GM19438 (cell line): ENCODE measurements around the gene TLE5.
"Not testable (repeated sequence)": the region's sequence is repeated elsewhere in the genome, so short reads cannot be mapped to it uniquely, and the experiment has no call there.

Source experiments
- ATAC-seq: cut with Tn5 transposase; IDR thresholded peaks from one replicate; pipeline ENCODE4 v1.9.1; 2021; ENCODE audit warnings: low read depth; ENCODE audit not compliant: unreplicated experiment

TLE5 gene

DNA sequence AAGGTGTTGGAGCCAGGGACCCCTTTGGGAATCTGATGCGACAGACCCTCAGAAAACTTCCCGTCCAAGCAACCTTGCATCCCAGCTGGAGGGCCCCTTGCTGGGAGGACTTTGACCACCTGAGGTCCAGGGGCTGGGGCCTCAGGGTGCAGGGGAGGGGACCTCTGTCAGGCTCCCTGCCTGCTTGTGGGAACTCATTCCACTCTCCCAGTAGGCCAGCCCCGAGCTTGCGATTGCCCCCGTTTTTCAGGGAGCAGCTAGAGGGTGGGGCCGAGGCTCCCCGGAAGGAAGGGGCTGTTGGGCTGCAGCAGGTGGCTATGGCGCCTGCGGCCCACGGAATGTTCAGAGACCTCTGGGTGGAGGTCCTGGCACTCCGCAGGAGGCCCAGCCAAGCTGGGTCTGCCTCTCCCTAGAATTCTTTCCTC, 34.6 kb upstream of the TLE5 start:
- no peak for ATAC-seq

DNA sequence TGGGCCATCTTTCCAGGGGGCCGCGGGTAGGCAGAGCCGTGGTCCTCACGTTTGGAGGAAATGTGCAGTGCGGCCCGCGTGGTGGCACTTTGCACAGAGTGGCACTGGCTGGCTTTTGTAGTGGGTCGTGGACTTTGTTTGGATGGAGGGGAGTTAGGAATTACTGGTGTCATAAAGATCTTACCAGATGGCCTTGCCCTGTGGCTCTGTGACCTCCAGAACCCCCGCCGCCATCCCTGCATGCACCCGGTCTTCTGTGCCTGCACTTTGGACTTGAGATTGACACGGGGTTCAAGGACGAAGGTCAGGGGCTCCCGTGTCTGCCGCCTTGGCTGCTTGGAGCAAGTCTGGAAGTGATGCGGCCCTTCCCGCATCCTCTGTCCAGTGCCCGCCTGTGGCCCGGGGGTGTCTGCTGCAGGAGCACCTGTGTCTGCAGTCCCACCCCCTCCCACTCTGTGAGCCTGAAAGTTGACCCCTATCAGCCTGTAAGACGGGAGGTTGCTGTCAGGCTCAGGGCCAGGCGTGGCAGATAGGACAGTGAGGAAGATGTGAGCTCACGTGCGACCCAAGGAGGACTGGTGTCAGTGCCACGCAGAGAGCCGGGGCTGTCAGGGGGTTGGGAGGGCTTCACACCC, 34.1 kb upstream of the TLE5 start:
- ATAC-seq = no peak

DNA sequence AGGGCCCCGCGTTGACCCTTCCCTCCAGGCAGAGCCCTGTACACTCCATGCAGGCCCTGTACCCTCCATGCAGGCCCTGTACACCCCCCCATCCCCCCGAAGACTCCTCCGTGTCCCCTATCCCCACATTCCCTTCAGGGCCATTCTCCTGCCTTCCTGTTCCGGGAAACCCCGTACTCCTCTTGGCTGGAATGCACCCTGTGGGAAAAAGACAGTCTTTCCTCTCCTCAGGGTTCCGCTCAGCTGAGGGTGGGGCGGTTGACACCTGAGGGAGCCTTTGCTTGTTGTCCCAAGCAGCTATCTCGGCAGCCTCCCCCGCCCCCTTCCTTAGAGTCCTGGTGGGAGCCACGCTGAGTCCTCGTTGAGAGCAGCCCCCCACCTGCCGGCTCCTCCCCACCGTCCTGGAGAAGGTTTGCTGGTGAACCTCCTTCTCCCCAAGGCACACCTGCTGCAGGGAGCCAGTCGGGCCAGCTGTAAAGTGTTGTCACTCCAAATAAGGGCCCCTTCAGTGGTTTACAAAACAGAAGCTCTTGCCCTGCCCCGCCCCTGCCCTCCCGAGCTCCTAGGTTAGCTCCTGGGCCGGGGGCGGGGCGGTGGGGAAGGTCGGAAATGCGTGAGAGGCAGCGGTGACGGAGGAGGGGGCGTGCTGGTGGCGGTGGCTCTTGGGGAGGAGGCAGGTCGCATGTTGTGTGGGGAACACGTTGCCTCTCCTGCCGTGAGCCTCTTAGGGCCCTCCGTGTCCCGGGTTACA, 33.3 kb upstream of the TLE5 start:
- ATAC-seq = no peak

DNA sequence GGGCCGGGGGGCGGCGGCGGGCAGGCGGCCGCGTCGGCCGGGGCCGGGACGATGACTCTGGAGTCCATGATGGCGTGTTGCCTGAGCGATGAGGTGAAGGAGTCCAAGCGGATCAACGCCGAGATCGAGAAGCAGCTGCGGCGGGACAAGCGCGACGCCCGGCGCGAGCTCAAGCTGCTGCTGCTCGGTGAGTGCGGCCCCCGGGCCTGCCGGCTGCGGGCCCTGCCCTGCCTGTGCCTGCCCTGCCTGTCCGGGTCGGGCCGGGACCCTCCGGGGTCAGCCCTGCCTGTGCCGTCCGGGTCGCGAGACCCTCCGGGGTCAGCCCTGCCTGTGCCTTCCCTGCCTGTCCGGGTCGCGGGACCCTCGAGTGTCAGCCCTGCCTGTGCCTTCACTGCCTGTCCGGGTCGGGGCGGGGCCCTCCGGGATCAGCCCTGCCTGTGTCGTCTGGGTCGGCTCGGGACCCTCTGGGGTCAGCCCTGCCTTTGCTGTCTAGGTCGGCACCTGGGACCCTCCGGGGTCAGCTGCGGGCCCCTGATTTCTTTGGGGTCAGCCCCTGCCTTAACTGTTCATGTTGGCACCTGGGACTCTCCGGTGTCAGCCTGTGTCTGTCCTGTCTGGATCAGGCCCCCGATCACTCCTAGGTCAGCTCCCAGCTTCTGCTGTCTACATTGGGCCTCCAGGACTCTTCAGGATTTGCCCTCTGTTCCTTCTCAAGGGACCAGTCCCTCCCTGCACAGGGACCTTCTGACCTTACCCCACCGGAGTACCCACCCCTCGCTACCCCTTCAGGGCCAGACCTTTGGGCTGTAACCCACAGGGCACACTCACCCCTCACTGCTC, 32.5 kb upstream of the TLE5 start:
- ATAC-seq = no peak

DNA sequence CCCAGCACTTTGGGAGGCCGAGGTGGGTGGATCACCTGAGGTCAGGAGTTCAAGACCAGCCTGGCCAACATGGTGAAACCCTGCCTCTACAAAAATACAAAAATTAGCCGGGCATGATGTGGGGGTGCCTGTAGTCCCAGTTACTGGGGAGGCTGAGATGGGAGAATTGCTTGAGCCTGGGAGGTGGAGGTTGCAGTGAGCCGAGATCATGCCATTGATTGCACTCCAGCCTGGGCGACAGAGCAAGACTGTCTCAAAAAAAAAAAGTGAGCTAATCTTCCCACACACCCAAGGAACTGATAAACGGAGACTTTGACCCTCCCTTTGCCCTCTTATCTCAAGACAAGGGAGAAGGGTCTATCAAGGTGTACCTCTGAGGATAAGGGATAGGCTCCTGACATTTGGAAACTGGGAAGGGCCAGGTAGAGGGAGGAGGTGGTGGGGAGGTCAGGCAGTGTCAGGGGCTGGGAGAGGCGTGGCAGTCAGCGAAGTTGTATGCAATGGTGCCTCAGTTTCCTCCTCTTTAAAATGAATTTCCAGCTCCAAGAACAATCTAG, 27.1 kb upstream of the TLE5 start:
- not testable (repeated sequence) for ATAC-seq

DNA sequence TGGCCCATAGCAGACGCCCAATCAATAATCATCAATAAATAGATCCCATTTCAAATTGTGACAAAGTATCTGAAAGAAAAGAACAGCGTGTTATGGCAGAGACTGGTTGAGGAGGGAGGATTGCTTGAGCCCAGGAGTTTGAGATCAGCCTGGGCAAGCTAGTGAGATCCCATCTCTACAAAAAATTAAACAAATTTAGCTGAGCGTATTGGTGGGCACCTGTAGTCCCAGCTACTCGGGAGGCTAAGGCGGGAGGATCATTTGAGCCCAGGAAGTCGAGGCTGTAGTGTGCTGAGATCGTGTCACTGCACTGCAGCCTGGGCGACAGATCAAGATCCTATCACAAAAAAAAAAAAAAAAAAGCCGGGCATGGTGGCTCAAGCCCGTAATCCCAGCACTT, 25.5 kb upstream of the TLE5 start:
- ATAC-seq = no peak

DNA sequence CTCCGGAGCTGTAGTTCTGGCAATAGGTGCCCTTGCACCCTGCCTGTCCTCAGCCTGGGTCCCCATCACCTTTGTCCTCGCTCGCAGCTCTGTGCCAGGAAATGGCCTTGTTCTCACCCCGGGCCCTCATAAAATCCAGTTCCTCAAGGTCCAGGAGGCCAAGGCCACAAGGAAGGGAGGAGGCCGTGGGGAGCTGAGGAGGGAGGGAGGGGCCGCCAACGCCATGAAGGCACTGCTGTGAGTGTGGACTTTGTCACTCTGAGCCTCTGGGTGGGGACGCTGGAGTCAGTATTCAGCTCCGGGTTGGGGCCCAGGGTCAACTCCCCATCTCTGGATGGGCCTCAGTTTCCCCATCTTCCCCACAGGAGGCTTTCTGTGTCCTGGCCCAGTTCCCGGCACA, 22.6 kb upstream of the TLE5 start:
- no peak for ATAC-seq

DNA sequence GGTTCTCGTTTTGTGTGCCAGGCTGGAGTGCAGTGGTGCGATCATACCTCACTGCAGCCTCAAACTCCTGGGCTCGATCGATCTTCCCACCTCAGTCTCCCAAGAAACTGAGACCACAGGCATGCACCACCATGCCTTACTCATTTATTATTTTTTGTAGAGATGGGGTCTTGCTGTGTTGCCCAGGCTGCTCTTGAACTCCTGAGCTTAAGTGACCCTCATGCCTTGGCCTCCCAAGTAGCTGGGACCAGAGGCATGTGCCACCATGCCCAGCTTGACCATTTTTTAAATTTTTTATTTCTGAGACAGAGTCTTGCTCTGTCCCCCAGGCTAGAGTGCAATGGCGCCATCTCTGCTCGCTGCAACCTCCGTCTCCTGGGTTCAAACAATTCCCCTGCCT, 21.7 kb upstream of the TLE5 start:
- ATAC-seq = no peak

DNA sequence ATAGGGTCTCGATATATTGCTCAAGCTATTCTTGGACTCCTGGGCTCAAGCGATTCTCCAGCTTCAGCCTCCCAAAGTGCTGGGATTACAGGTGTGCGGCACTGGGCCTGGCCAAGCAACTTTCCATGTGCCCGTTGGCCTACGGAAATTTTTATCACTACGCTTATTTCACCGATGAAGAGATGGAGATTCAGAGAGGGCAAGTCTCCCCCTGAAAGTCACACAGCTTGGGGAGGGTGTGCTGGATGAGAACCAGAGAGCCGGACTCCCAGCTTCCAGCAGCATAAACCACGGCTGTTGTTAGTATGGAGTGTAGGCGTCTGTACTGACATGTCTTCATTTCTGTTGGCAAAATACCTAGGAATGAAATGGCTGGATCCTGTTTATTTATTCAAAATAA, 20.0 kb upstream of the TLE5 start:
- ATAC-seq = no peak

DNA sequence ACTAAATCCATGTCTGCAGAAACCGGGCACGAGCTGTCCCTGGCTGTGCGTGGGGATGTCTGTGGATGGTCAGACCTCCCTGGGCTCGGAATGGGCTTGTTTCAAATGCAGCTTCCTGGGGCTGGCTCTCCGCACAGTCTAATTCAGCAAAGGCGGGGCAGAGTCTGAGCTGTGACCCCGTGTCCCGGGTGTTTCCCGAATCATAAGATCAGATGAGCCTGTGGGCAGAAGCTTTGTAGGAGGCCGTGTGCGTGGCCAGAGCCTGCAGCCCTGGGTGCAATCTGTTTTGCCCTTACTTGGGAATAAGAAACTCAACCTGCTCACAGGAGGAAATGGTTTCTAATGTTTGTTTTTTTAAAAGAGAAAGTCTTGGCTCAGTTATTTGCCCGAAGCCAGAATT, 18.0 kb upstream of the TLE5 start:
- no peak for ATAC-seq

DNA sequence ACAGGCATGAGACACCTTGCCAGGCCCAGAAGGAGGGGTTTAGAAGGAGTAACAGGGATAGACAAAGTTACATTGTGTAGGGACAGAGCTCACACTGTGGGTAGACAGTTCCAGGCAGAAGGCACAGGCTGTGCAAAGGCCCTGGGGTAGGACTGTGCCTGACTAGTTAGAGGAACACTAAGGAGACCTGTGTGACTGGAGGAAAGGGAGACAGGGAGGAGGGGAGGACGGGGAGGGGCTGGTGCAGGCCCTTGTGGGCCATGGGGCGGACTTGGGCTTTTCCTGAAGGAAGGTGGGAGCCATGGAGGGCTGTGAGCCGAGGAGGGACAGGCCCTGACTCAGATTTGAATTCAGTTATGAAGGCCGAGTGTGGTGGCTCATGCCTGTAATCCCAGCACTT, 17.3 kb upstream of the TLE5 start:
- no peak for ATAC-seq

DNA sequence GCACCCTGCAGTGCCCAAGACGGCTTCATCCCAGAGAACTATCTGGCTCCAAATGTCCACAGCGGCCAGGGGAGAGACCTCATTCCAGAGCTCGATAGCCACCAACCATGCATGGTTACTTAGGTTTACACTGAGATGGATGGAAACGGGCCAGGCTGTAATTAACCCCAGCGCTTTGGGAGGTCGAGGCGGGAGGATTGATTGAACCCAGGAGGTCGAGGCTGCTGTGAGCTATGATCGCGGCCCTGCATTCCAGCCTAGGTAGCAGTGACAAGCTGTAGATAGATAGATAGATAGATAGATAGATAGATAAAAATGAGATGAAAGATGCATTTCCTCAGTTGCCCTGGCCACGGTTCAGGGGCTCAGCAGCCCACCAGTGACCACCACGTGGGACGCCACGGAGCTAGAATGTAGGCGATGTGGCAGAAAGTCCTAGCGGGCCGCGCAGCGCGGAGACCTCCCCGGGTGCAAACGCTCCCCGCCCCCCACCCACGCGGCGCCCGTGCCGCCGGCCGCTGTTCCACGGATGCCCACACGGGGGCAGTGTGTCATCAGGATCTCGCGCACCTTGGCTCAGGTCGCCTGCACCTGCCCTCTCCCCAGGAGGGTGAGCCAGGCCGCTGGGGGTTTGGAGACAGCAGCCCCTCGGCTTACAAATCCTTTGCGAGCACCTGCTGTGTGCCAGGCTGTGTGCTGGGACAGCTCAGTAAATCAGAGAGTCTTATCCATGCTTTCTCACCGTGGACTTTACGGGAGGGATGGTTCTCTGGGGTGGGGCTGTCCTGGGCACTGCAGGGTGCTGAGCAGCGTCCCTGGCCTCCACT, 13.5 kb upstream of the TLE5 start:
- no peak for ATAC-seq

DNA sequence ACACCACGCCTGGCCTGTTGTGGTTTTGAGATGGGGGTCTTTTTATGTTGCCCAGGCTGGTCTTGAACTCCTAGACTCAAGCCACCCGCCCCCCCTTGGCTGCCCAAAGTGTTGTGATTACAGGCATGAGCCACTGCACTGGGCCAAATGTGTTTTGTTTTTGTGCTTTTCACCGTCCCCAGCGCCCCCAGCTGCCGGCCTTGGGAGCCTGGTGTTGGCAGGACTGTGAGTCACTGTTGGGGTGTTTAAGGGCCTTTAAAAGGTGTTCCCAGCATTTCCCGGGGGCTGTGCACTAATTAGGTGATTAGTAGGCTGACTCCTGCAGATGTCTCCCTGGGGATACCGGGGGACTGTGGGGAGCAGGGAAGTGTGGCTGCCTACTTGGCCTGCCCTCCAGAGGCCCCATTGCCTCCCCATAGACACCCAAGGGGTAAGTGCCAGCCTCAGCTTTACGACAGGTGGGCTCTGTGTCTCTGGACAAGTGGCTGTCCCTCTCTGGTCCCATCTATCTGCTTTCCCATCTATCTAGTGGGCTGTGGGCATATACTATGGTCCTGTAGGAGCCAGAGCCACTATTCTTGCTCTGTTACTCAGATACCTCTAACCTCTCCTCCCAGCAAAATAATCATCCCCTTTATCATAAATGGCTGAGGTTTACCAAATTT, 11.8 kb upstream of the TLE5 start:
- no peak for ATAC-seq

DNA sequence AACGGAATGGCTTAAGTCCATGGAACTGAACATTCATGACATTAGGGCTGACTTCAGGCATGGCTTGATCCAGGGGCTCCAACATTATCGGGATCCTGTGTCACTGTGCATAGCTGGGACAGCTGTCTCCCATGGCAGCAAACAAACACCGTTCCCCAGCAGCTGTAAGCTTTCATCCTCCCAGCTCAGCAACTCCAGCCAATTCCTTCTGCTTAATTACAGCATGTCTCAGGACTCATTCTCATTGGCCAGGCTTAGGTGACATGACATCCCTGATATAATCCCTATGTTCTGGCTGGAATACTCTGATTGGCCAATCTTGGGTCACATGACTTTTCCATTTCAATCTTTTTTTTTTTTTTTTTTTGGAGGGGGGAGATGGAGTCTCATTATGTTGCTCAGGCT, 10.9 kb upstream of the TLE5 start:
- no peak for ATAC-seq

DNA sequence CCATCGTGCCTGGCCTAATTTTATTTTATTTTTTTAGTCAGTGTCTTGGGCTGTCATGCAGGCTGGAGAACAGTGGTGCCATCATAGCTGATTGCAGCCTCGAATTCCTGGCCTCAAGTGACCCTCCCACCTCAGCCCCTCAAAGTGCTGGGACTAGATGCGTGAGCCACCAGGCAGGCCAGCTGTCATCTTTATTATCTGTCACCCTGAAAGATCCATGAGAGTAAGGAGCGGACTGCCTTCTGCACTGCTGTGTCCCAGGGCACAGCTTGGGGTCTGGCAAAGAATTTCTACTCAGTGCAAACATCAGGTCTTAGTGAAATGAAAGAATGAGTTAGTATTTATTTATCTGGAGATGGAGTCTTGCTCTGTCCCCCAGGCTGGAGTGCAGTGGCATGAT, 9.5 kb upstream of the TLE5 start:
- no peak for ATAC-seq

DNA sequence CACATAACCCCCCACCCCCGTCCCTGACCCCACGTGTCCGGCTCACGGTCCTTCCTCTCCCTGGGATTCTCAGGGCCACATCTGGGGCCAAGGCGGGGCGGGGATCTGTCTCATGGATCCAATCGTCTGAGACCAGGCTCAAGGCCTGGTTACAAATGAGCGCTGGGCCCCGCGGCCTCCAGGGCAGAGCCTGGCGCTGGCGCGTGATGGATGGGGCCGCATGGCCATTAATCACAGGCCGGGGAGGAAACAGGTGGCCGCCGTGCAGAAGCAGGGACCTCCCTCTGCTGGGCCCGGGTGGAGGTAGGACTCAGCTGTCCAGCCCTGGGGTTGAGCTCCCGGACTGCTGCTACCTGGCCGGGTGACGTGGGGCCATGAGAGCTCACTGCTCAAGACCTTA, 5.8 kb upstream of the TLE5 start:
- no peak for ATAC-seq

DNA sequence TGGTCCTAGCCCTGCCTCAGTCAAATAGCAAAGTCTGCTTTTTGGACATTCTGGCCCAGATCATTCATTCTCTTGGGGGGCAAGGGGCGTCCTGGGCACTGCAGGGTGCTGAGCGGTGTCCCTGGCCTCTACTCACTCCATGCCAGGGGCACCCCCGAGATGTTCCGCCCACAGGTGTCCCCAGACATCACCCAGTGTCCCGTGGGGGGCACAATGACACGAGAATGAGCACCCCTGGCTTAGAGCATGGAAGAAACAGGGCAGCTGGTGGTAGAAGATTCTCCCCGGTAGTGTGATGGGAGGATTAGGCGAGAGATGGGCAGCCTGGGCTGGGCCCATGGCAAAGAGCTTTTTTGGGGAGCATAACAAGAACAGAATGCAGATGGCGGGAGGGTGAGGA, 5.3 kb upstream of the TLE5 start:
- no peak for ATAC-seq

DNA sequence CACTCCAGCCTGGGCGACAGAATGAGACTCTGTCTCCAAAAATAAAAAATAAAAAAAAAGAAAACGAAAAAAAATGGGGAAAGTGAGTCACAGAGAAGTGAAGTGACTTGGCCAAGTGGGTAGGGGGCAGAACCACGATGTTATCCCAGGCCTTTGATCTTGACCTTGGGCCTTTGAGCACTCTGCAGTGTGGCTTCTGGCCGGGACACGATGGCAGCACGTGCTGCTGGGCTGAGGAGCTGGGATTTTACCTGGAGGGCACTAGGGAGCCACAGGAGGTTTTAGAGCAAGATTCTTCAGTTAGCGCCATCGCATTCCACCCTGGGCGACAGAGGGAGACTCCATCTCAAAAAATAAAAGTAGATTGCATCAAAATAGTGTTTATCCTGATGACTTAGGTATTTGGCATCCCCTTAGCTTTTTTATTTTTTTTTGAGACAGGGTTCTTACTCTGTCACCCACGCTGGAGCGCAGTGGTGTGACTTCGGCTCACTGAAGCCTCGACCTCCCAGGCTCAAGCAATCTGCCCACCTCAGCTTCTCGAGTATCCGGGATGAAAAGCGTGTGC, 4.3 kb upstream of the TLE5 start:
- no peak for ATAC-seq

DNA sequence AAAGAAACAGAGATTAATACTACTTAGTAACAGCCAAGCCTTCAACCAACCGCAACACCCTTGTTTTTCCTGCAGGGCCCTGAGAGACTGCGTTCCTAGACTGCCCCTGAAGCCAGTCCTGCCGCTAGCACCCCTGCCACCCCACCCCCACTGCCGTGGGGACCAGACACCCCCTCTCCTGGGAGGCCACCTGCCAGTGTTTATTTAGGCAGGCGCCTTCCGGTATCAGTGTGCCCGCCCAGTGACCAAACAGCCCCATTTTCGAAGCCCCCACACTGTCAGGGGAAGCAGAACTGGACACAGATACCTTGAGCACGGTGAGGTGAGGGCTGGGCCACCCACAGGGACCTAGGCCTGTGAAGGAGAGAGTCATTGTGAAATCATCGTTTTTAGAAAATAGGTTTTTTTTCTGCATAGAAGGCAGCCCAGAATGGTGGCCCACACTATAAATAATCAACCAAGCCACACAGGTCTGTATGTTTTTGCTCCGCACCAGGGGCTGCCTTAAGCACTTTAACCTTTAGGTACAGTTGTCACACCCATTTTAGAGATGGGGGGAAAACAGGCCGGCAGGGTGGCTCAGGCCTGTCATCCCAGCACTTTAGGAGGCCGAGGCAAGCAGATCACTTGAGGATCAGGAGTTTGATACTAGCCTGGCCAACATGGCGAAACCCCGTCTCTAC, 3.5 kb upstream of the TLE5 start:
- peak; percentile 71 for ATAC-seq
